Memory B cell (primary cell): ENCODE measurements around the gene KIF17.
A peak's percentile ranks its signal among the peaks of the same experiment; 100 is the strongest.

Experiments
- ATAC-seq: fragments of 150-1000 bp; cut with Tn5 transposase; 2 replicates; pipeline ENCODE4 v1.10.0; 2021; ENCODE audit warnings: low read depth, mild to moderate bottlenecking, moderate library complexity
- DNase-seq, 2 donors: peaks; one replicate each; pipeline ENCODE4 v3.0.0; 2022; ENCODE audit warnings: low spot score in 2 of 2
- H3K27ac Mint-ChIP-seq: one replicate; pipeline ENCODE4 v1.8.0; 2022; ENCODE audit warnings: mild to moderate bottlenecking, moderate library complexity, mixed read lengths
- H3K27me3 Mint-ChIP-seq: one replicate; pipeline ENCODE4 v1.8.0; 2022; ENCODE audit warnings: mixed read lengths
- H3K36me3 Mint-ChIP-seq: one replicate; pipeline ENCODE4 v1.8.0; 2022; ENCODE audit warnings: mild to moderate bottlenecking, mixed read lengths
- H3K4me1 Mint-ChIP-seq: one replicate; pipeline ENCODE4 v1.8.0; 2022; ENCODE audit warnings: mixed read lengths
- H3K4me3 Mint-ChIP-seq: one replicate; pipeline ENCODE4 v1.8.0; 2022; ENCODE audit warnings: mild to moderate bottlenecking, moderate library complexity, mixed read lengths
- H3K9me3 Mint-ChIP-seq: one replicate; pipeline ENCODE4 v1.8.0; 2022; ENCODE audit warnings: mixed read lengths

Gene KIF17

DNA sequence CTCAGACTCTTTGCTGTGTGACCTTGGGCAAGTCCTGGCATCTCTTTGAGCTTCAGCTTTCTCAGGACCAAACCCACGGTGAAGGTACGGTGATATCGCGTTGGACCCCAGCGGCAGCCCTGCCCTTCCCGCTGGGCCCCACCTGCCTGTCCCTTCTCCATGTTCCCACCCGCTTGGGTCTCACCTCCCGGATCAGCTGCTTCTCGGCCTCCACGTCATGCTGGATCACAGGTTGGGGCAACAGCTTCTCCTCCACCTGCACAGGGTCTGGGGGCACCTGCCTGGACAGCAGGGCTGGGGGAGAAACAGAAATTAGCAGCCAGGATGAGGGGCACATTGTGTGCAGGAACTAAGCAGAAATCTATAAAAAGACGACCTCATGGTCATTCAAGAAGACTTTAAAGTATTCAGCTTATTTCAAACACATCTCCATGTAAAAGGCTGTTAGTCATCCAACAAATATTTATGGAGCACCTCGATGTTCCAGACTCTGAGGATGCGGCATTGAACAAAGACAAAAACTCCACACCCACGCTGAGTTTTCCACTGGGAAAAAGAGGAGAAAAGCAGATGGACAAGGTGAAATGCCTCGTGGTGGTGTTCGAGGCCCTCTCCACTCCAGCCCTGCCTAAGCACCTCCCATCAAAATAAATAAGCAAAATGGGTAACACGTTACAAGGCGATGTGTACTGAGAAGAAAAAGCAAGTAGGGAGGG lies 19.5 kb downstream of the KIF17 start:
- Mint-ChIP-seq H3K36me3 (no peaks in the 10 kb centered on the region), H3K27ac (no peak overlapping the region), H3K4me3 (no peak overlapping the region)

GRCh38 chr1:20697563-20697962 lies 20.2 kb downstream of the KIF17 start:
- no peak for DNase-seq
- Mint-ChIP-seq H3K36me3 (no peaks in the 10 kb centered on the region), H3K27ac (no peak overlapping the region), H3K4me3 (no peak overlapping the region), H3K4me1 (peaks cover 2% of the 10 kb centered on the region), H3K9me3 (no peaks in the 10 kb centered on the region), H3K27me3 (peaks cover 9% of the 10 kb centered on the region)
- ATAC-seq: no peak

More for the DNA sequence above, 19.5 kb downstream of the KIF17 start:
- Mint-ChIP-seq H3K9me3 (no peaks in the 10 kb centered on the region), H3K4me1 (peaks cover 2% of the 10 kb centered on the region), H3K27me3 (peaks cover 14% of the 10 kb centered on the region)
- DNase-seq: no peak
- ATAC-seq: no peak

GRCh38 chr1:20696397-20697333 lies 21.1 kb downstream of the KIF17 start:
- ATAC-seq (peak; percentile 96), DNase-seq (peak; percentile 69 to 79)
- H3K9me3 Mint-ChIP-seq: no peaks in the 10 kb centered on the region
- peak overlapping the region; percentile 9 for H3K27ac Mint-ChIP-seq
- peaks cover 9% of the 10 kb centered on the region for H3K27me3 Mint-ChIP-seq
- H3K36me3 Mint-ChIP-seq: no peaks in the 10 kb centered on the region
- peak overlapping the region; percentile 92 for H3K4me3 Mint-ChIP-seq
- peaks cover 2% of the 10 kb centered on the region for H3K4me1 Mint-ChIP-seq

- H3K27ac Mint-ChIP-seq: no peak overlapping the region
- no peaks in the 10 kb centered on the region for H3K36me3 Mint-ChIP-seq
- peak overlapping the region; percentile 92 for H3K4me3 Mint-ChIP-seq
- no peak for DNase-seq
- peaks cover 8% of the 10 kb centered on the region for H3K27me3 Mint-ChIP-seq
- no peaks in the 10 kb centered on the region for H3K9me3 Mint-ChIP-seq
- H3K4me1 Mint-ChIP-seq: peaks cover 2% of the 10 kb centered on the region
- ATAC-seq: no peak
These were observed 22.3 kb downstream of the KIF17 start for GRCh38 chr1:20695515-20695914.

DNA sequence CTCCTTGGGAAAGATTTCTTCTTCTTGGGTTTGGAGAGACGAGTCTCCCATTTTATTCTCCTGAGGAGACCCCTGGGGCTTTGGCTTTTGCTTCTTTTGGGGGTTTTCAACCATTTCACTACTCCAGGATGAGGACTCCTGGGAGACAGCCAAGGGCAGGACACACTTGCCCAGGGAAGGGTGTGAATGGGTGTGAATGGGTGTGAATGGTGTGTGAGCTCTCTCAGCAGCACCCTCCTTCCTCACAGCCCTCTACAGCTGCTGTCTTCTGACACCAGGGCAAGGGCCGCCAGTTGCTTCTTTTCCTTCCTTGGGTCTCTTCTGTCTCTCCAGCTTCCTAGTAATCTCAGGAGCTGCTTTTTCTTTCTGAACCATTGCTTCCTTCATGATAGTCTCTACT lies 24.2 kb downstream of the KIF17 start:
- Mint-ChIP-seq H3K27ac (no peak overlapping the region), H3K4me3 (no peak overlapping the region), H3K36me3 (no peaks in the 10 kb centered on the region), H3K4me1 (peaks cover 2% of the 10 kb centered on the region), H3K27me3 (peaks cover 4% of the 10 kb centered on the region), H3K9me3 (no peaks in the 10 kb centered on the region)
- no peak for DNase-seq
- ATAC-seq: no peak

DNA sequence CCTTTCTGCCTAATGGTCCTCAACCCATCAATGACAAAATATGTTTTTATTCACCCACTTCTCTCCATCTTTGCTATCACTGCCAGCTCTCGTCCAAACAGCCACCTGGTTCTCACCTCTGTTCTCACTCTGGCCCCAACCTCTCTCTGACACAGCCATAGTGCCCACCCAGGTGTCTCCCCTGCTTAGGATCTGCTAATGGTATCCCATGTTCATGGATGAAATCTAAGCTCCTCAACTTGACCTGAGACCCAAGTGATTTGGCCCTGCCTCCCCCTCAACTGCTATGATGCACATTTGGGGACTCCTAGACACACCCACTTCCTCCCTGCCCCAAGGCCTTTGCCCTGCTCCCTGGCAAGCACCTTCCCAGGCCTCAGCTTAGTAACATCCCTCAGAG lies 25.9 kb downstream of the KIF17 start:
- H3K4me1 Mint-ChIP-seq: peaks cover 2% of the 10 kb centered on the region
- no peak for DNase-seq

GRCh38 chr1:20689645-20690056 lies 28.2 kb downstream of the KIF17 start:
- ATAC-seq (no peak), DNase-seq (no peak)
- Mint-ChIP-seq H3K4me3 (no peak overlapping the region), H3K27ac (no peak overlapping the region), H3K4me1 (no peaks in the 10 kb centered on the region), H3K36me3 (no peaks in the 10 kb centered on the region), H3K27me3 (peaks cover 19% of the 10 kb centered on the region), H3K9me3 (no peaks in the 10 kb centered on the region)

More for the DNA sequence above, 25.9 kb downstream of the KIF17 start:
- peaks cover 10% of the 10 kb centered on the region for H3K27me3 Mint-ChIP-seq
- H3K9me3 Mint-ChIP-seq: no peaks in the 10 kb centered on the region
- no peaks in the 10 kb centered on the region for H3K36me3 Mint-ChIP-seq
- ATAC-seq: no peak
- H3K27ac Mint-ChIP-seq: no peak overlapping the region
- no peak overlapping the region for H3K4me3 Mint-ChIP-seq

- H3K4me3 Mint-ChIP-seq: no peak overlapping the region
- H3K27ac Mint-ChIP-seq: no peak overlapping the region
- peaks cover 21% of the 10 kb centered on the region for H3K27me3 Mint-ChIP-seq
- no peaks in the 10 kb centered on the region for H3K9me3 Mint-ChIP-seq
- H3K4me1 Mint-ChIP-seq: no peaks in the 10 kb centered on the region
- DNase-seq: no peak
- H3K36me3 Mint-ChIP-seq: no peaks in the 10 kb centered on the region
- ATAC-seq: no peak
These were observed 30.7 kb downstream of the KIF17 start for GRCh38 chr1:20686883-20687725.

DNA sequence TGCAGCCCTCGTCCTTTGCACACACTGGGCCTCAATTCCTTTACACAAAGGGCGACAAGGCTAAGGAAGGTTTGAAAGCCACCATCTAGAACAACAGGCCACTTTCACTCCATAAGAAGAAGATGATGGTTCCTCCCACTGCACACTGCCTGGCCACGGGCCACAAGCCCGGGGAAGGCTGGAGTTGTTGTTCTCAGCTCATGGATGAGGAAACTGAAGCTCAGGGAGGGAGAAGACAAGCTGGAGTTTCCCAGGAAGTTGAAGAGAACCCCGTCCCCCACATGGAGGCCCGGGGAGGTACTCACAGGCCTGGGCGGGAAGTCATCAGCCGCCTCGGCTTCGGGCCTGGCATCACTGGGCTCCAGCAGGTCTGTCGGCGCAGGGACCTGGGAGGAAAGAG lies 32.1 kb downstream of the KIF17 start:
- ATAC-seq (no peak), DNase-seq (no peak)
- Mint-ChIP-seq H3K27me3 (peaks cover 21% of the 10 kb centered on the region), H3K4me3 (no peak overlapping the region), H3K9me3 (no peaks in the 10 kb centered on the region), H3K27ac (no peak overlapping the region), H3K36me3 (no peaks in the 10 kb centered on the region), H3K4me1 (no peaks in the 10 kb centered on the region)

DNA sequence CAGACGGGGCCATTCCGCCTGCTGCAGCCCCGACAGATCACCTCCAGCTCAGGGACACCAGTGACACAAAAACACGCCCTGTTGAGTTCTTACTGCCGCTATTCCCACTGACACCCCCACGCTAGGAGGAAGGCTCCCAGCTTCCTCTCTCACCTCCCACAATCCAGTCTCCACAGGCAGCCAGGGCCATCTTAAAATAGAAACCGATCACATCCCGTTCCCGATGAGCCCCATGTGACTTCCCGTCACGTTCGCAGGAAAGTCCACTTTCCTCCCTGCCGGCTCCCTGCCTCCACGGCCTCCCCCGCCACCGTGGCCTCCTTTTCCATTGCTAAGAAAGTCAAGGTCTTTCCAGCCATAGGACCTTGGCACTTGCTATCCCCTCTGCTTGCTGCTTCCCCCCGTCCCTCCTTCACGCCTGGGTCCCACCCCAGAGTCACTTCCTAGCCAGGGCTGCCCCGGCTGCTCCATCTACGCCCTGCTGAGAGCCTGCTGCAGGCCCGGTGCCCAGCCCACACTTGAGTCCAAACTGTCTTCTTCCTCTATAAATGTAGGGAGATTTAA lies 32.6 kb downstream of the KIF17 start:
- no peak overlapping the region for H3K27ac Mint-ChIP-seq
- DNase-seq: no peak
- H3K4me3 Mint-ChIP-seq: no peak overlapping the region
- no peaks in the 10 kb centered on the region for H3K36me3 Mint-ChIP-seq
- no peak for ATAC-seq
- no peaks in the 10 kb centered on the region for H3K9me3 Mint-ChIP-seq
- peaks cover 21% of the 10 kb centered on the region for H3K27me3 Mint-ChIP-seq
- no peaks in the 10 kb centered on the region for H3K4me1 Mint-ChIP-seq

DNA sequence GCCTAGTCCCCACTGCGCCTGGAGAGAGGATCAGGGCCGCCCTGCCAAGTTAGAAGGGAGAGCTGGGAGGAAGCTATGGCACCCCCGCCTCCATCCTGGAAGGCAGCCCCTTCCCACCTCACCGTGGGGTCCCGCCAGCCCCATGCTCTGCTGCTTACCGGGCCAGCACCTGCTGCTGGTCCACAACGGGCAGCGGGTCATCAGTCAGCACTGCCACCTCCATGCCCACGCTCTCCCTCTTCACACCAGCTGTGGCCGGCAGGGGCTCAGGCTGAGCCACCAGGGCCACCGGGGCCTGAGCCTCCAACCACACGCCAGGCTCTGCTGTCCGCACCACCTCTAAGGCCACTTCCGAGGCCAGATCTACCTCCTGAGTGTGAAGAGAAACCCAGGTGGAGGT lies 33.2 kb downstream of the KIF17 start:
- Mint-ChIP-seq H3K27me3 (peaks cover 21% of the 10 kb centered on the region), H3K36me3 (no peaks in the 10 kb centered on the region), H3K4me1 (no peaks in the 10 kb centered on the region), H3K27ac (no peak overlapping the region), H3K9me3 (no peaks in the 10 kb centered on the region), H3K4me3 (no peak overlapping the region)
- DNase-seq (no peak), ATAC-seq (no peak)

- ATAC-seq: no peak
These were observed 33.7 kb downstream of the KIF17 start for GRCh38 chr1:20684050-20684620.

GRCh38 chr1:20683614-20684013 lies 34.2 kb downstream of the KIF17 start:
- Mint-ChIP-seq H3K4me1 (peaks cover 3% of the 10 kb centered on the region), H3K36me3 (no peaks in the 10 kb centered on the region), H3K9me3 (no peaks in the 10 kb centered on the region), H3K27ac (no peak overlapping the region), H3K27me3 (peaks cover 21% of the 10 kb centered on the region), H3K4me3 (no peak overlapping the region)
- DNase-seq: no peak
- ATAC-seq: no peak

More at GRCh38 chr1:20684050-20684620, 33.7 kb downstream of the KIF17 start:
- no peak overlapping the region for H3K4me3 Mint-ChIP-seq
- no peaks in the 10 kb centered on the region for H3K36me3 Mint-ChIP-seq
- H3K27me3 Mint-ChIP-seq: peaks cover 21% of the 10 kb centered on the region
- no peak for DNase-seq
- peaks cover 2% of the 10 kb centered on the region for H3K4me1 Mint-ChIP-seq
- H3K27ac Mint-ChIP-seq: no peak overlapping the region
- no peaks in the 10 kb centered on the region for H3K9me3 Mint-ChIP-seq
